ENCODE data around the gene FAIM2. TPM values are rescaled to one million over a fixed set of nuclear protein-coding genes. Genes with fewer than 3 reads are reported as not detected.

Gene FAIM2
- total and polyA plus RNA-seq, 5 experiments from 2014 or later = 0.39 TPM; not detected in 4

GRCh38 chr12:49933796-49934195, 30.1 kb upstream of the FAIM2 start:
- no peaks in the 10 kb centered on the region for H3K4me1 Mint-ChIP-seq
- H3K9me3 Mint-ChIP-seq = no peaks in the 10 kb centered on the region
- DNase-seq (no peak), ATAC-seq (no peak)
- H3K27ac Mint-ChIP-seq = no peak overlapping the region
- POLR2A ChIA-PET = no interaction called here
- H3K27me3 Mint-ChIP-seq = peaks cover 3 to 12% (median 6%) of the 10 kb centered on the region in 5 donors
- H3K36me3 Mint-ChIP-seq = no peaks in the 10 kb centered on the region
- H3K4me3 Mint-ChIP-seq = no peak overlapping the region

GRCh38 chr12:49932533-49933130, 28.9 kb upstream of the FAIM2 start:
- POLR2A ChIA-PET = interaction anchor here (0.5 kb wide), 1 partner anchor 561 kb away, joined by 4 read pairs; no protein-coding TSS in a partner anchor
- Mint-ChIP-seq H3K36me3 (no peaks in the 10 kb centered on the region), H3K27me3 (peaks cover 3 to 12% (median 8%) of the 10 kb centered on the region in 5 donors), H3K4me3 (no peak overlapping the region), H3K9me3 (no peaks in the 10 kb centered on the region), H3K4me1 (no peaks in the 10 kb centered on the region), H3K27ac (peak overlapping the region in 1 of 10 donors; percentile 48)
- DNase-seq (no peak), ATAC-seq (no peak)

GRCh38 chr12:49932023-49932422, 28.3 kb upstream of the FAIM2 start:
- Mint-ChIP-seq H3K27me3 (peaks cover 3 to 12% (median 8%) of the 10 kb centered on the region in 5 donors), H3K27ac (no peak overlapping the region), H3K9me3 (no peaks in the 10 kb centered on the region), H3K36me3 (no peaks in the 10 kb centered on the region), H3K4me3 (no peak overlapping the region), H3K4me1 (no peaks in the 10 kb centered on the region)
- POLR2A ChIA-PET = interaction anchor here (0.5 kb wide), 1 partner anchor 560 kb away, joined by 4 read pairs; no protein-coding TSS in a partner anchor
- DNase-seq = no peak
- ATAC-seq = no peak

GRCh38 chr12:49930515-49931288, 27.0 kb upstream of the FAIM2 start:
- DNase-seq = no peak
- Mint-ChIP-seq H3K4me1 (no peaks in the 10 kb centered on the region), H3K9me3 (no peaks in the 10 kb centered on the region), H3K36me3 (no peaks in the 10 kb centered on the region), H3K27me3 (peaks cover 3 to 12% (median 8%) of the 10 kb centered on the region in 5 donors), H3K27ac (no peak overlapping the region), H3K4me3 (no peak overlapping the region)
- POLR2A ChIA-PET = interaction anchor here (0.5 kb wide), 1 partner anchor 249 kb away, joined by 3 read pairs; no protein-coding TSS in a partner anchor
- no peak for ATAC-seq

DNA sequence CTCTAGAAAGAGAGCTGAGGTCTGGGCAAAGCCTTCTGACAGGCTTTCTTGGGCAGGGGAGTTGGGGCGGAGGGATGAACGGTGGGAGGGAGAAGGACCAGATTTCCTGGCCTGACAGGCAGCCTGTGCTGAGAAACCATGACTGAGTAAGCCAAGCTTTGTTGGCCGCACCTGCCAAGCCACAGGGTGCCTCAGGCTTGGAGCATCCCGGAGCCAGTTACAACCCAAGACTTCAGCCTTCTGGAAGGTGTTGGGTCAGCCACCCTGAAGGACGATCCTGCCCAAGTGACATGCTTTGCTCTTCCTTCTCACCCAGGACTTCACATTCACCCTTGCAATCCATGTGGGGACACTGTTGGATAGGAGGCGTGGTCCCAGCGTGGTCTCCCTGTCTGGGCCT, 25.9 kb upstream of the FAIM2 start:
- Mint-ChIP-seq H3K9me3 (no peaks in the 10 kb centered on the region), H3K4me3 (no peak overlapping the region), H3K4me1 (no peaks in the 10 kb centered on the region), H3K36me3 (no peaks in the 10 kb centered on the region), H3K27me3 (peaks cover 3 to 12% (median 5%) of the 10 kb centered on the region in 5 donors), H3K27ac (no peak overlapping the region)
- ATAC-seq (no peak), DNase-seq (no peak)
- POLR2A ChIA-PET = no interaction called here

- H3K4me3 Mint-ChIP-seq = no peak overlapping the region
- H3K27ac Mint-ChIP-seq = no peak overlapping the region
- DNase-seq (no peak), ATAC-seq (no peak)
- POLR2A ChIA-PET = no interaction called here
- H3K27me3 Mint-ChIP-seq = peaks cover 3 to 12% (median 4%) of the 10 kb centered on the region in 5 donors
- H3K9me3 Mint-ChIP-seq = no peaks in the 10 kb centered on the region
- peaks cover 0 to 2% (median 0%) of the 10 kb centered on the region in 4 donors for H3K4me1 Mint-ChIP-seq
- H3K36me3 Mint-ChIP-seq = no peaks in the 10 kb centered on the region
Measured at GRCh38 chr12:49928471-49928870, 24.8 kb upstream of the FAIM2 start.

GRCh38 chr12:49925433-49926204, 21.9 kb upstream of the FAIM2 start:
- H3K4me1 Mint-ChIP-seq = peaks cover 0 to 2% (median 0%) of the 10 kb centered on the region in 4 donors
- H3K27me3 Mint-ChIP-seq = peaks cover 2 to 12% (median 3%) of the 10 kb centered on the region in 5 donors
- no peak overlapping the region for H3K4me3 Mint-ChIP-seq
- no peak for DNase-seq
- H3K27ac Mint-ChIP-seq = no peak overlapping the region
- ATAC-seq = no peak
- POLR2A ChIA-PET = no interaction called here
- H3K36me3 Mint-ChIP-seq = no peaks in the 10 kb centered on the region
- H3K9me3 Mint-ChIP-seq = no peaks in the 10 kb centered on the region

GRCh38 chr12:49924628-49925246, 21.0 kb upstream of the FAIM2 start:
- DNase-seq = no peak
- Mint-ChIP-seq H3K36me3 (no peaks in the 10 kb centered on the region), H3K27me3 (peaks cover under 1 to 8% (median 2%) of the 10 kb centered on the region in 5 donors), H3K4me1 (peaks cover 0 to 2% (median 0%) of the 10 kb centered on the region in 4 donors), H3K27ac (no peak overlapping the region), H3K9me3 (no peaks in the 10 kb centered on the region), H3K4me3 (peak overlapping the region in 1 of 10 donors; percentile 56)
- POLR2A ChIA-PET = no interaction called here
- ATAC-seq = no peak

- DNase-seq = no peak
- POLR2A ChIA-PET = no interaction called here
- no peak overlapping the region for H3K4me3 Mint-ChIP-seq
- no peak for ATAC-seq
- H3K4me1 Mint-ChIP-seq = peaks cover 0 to 2% (median 0%) of the 10 kb centered on the region in 4 donors
- no peaks in the 10 kb centered on the region for H3K36me3 Mint-ChIP-seq
- H3K27ac Mint-ChIP-seq = peak overlapping the region in 1 of 10 donors; percentile 27
- H3K9me3 Mint-ChIP-seq = no peaks in the 10 kb centered on the region
- H3K27me3 Mint-ChIP-seq = peaks cover 0 to 2% (median 1%) of the 10 kb centered on the region in 5 donors
Measured at GRCh38 chr12:49923880-49924556, 20.3 kb upstream of the FAIM2 start.

- Mint-ChIP-seq H3K4me3 (no peak overlapping the region), H3K27ac (no peak overlapping the region), H3K27me3 (peaks cover 0 to 2% (median 2%) of the 10 kb centered on the region in 5 donors), H3K4me1 (peaks cover 0 to 2% (median 0%) of the 10 kb centered on the region in 4 donors), H3K9me3 (no peaks in the 10 kb centered on the region), H3K36me3 (no peaks in the 10 kb centered on the region)
- ATAC-seq = no peak
- POLR2A ChIA-PET = no interaction called here
- DNase-seq = no peak
Measured at GRCh38 chr12:49923035-49923644, 19.4 kb upstream of the FAIM2 start.

GRCh38 chr12:49922349-49923034, 18.8 kb upstream of the FAIM2 start:
- DNase-seq (no peak), ATAC-seq (no peak)
- Mint-ChIP-seq H3K36me3 (no peaks in the 10 kb centered on the region), H3K9me3 (no peaks in the 10 kb centered on the region), H3K27ac (no peak overlapping the region), H3K4me1 (peaks cover 0 to 2% (median 0%) of the 10 kb centered on the region in 4 donors), H3K4me3 (no peak overlapping the region), H3K27me3 (peaks cover 0 to 2% (median 0%) of the 10 kb centered on the region in 5 donors)
- POLR2A ChIA-PET = no interaction called here
